Smooth muscle cell (in vitro differentiated cells): ENCODE results near the gene ICE2. TPM values are rescaled to one million over a fixed set of nuclear protein-coding genes. Genes with fewer than 3 reads are reported as not detected.

ENCODE experiments used
- DNase-seq: peaks from one replicate; lab custom pipeline; 2025; ENCODE audit not compliant: unreplicated experiment; lab: John Stamatoyannopoulos, UW
- H2AFZ ChIP-seq: fragments of 200-600 bp; sonication (generic); 2 replicates; pipeline ENCODE4 v1.6.0; 2016; ENCODE audit warnings: antibody characterized with exemption, low read depth, mild to moderate bottlenecking
- H3F3A ChIP-seq: fragments of 200-600 bp; sonication (generic); 2 replicates; pipeline ENCODE4 v1.6.0; 2017; ENCODE audit warnings: antibody characterized with exemption, low read depth
- H3K27ac ChIP-seq: fragments of 200-600 bp; sonication (generic); 2 replicates; pipeline ENCODE4 v1.5.1; 2016; ENCODE audit warnings: low read depth, mild to moderate bottlenecking
- H3K27me3 ChIP-seq: fragments of 200-600 bp; sonication (generic); 2 replicates; pipeline ENCODE4 v1.6.1; 2016; ENCODE audit warnings: low read depth, mild to moderate bottlenecking
- H3K36me3 ChIP-seq: fragments of 200-600 bp; sonication (generic); 2 replicates; pipeline ENCODE4 v1.5.1; 2016; ENCODE audit warnings: low read depth
- H3K4me1 ChIP-seq: fragments of 200-600 bp; sonication (generic); 2 replicates; pipeline ENCODE4 v1.5.1; 2016; ENCODE audit warnings: low read depth
- H3K4me2 ChIP-seq: fragments of 200-600 bp; sonication (generic); 2 replicates; pipeline ENCODE4 v1.6.0; 2016; ENCODE audit warnings: mild to moderate bottlenecking
- H3K4me3 ChIP-seq: fragments of 200-600 bp; sonication (generic); 2 replicates; pipeline ENCODE4 v1.5.1; 2016; ENCODE audit warnings: mild to moderate bottlenecking
- H3K79me2 ChIP-seq: fragments of 200-600 bp; sonication (generic); 2 replicates; pipeline ENCODE4 v1.6.0; 2016; ENCODE audit warnings: low read depth, mild to moderate bottlenecking
- H3K9ac ChIP-seq: fragments of 200-600 bp; sonication (generic); 2 replicates; pipeline ENCODE4 v1.6.0; 2016; ENCODE audit warnings: low read depth
- H3K9me3 ChIP-seq: fragments of 200-600 bp; sonication (generic); replicated peaks from 2 replicates; pipeline ENCODE4 v1.5.1; 2016; ENCODE audit warnings: low read depth
- H4K20me1 ChIP-seq: fragments of 200-600 bp; sonication (generic); 2 replicates; pipeline ENCODE4 v1.6.0; 2016; ENCODE audit warnings: low read depth
- CTCF ChIP-seq: fragments of 200-600 bp; sonication (generic); IDR thresholded peaks from 2 replicates; pipeline ENCODE4 v1.5.1; 2017; ENCODE audit warnings: borderline replicate concordance, mild to moderate bottlenecking, antibody characterized with exemption; ENCODE audit not compliant: insufficient read depth, poor library complexity, severe bottlenecking
- WGBS: methylation state at CpG from one replicate; pipeline ENCODE4 v1.1.7; 2016; ENCODE audit warnings: low lambda C conversion rate; 5-methylcytosine and 5-hydroxymethylcytosine counted together
- polyA plus RNA-seq: library from polyadenylated mRNA; unstranded; fragments of >200 nt; fragmentation: Nextera tagmentation; extraction: Ambion mirVana; gene quantifications from 2 replicates; pipeline ENCODE4 v1.2.1, GENCODE V29; 2016
- total RNA-seq: library from RNA; depleted of rRNA; stranded (reverse); fragments of >200 nt; gene quantifications from 2 replicates; pipeline ENCODE4 v1.2.3, GENCODE V29; 2014

The ICE2 gene
- total and polyA plus RNA-seq, 2 experiments from 2014 or later = 15.2 to 17.3 TPM

GRCh38 chr15:60390871-60391501, 88.0 kb downstream of the ICE2 start:
- DNase-seq = peak; percentile 17
- Histone ChIP-seq H3K79me2 (peaks cover 96% of the 10 kb centered on the region), H2AFZ (no peak overlapping the region), H4K20me1 (peaks cover 100% of the 10 kb centered on the region), H3F3A (peaks cover 61% of the 10 kb centered on the region), H3K36me3 (no peaks in the 10 kb centered on the region), H3K27me3 (no peaks in the 10 kb centered on the region), H3K4me3 (peak overlapping the region; percentile 98), H3K4me1 (peaks cover 57% of the 10 kb centered on the region), H3K4me2 (peak overlapping the region; percentile 89), H3K9me3 (no peaks in the 10 kb centered on the region), H3K9ac (peak overlapping the region; percentile 99), H3K27ac (peak overlapping the region; percentile 99)
- TF ChIP-seq CTCF = no peak
- 8% methylated on average over 6 of the region's 6 CpGs for WGBS

GRCh38 chr15:60390231-60390630, 88.7 kb downstream of the ICE2 start:
- Histone ChIP-seq H2AFZ (no peak overlapping the region), H3K4me3 (peak overlapping the region; percentile 24), H3K9me3 (no peaks in the 10 kb centered on the region), H3F3A (peaks cover 59% of the 10 kb centered on the region), H3K9ac (peak overlapping the region; percentile 99), H3K4me1 (peaks cover 49% of the 10 kb centered on the region), H3K27me3 (no peaks in the 10 kb centered on the region), H3K79me2 (peaks cover 96% of the 10 kb centered on the region), H4K20me1 (peaks cover 100% of the 10 kb centered on the region), H3K4me2 (peak overlapping the region; percentile 89), H3K27ac (peak overlapping the region; percentile 99), H3K36me3 (no peaks in the 10 kb centered on the region)
- no peak for TF ChIP-seq CTCF
- WGBS = 59% methylated on average over 6 of the region's 6 CpGs
- no peak for DNase-seq

GRCh38 chr15:60389261-60390077, 89.5 kb downstream of the ICE2 start:
- H3K4me1 ChIP-seq = peaks cover 42% of the 10 kb centered on the region
- no peak for TF ChIP-seq CTCF
- WGBS = 58% methylated on average over 8 of the region's 8 CpGs
- peak overlapping the region; percentile 24 for H3K4me3 ChIP-seq
- H3K9me3 ChIP-seq = no peaks in the 10 kb centered on the region
- peaks cover 3% of the 10 kb centered on the region for H3K36me3 ChIP-seq
- H4K20me1 ChIP-seq = peaks cover 100% of the 10 kb centered on the region
- no peaks in the 10 kb centered on the region for H3K27me3 ChIP-seq
- no peak for DNase-seq
- H3K79me2 ChIP-seq = peaks cover 96% of the 10 kb centered on the region
- H3K9ac ChIP-seq = no peak overlapping the region
- H3F3A ChIP-seq = peaks cover 60% of the 10 kb centered on the region
- H3K27ac ChIP-seq = peak overlapping the region; percentile 99
- H2AFZ ChIP-seq = no peak overlapping the region
- peak overlapping the region; percentile 89 for H3K4me2 ChIP-seq
